OCI-LY7 (cell line): ENCODE data around the gene CXCL9. TPM values are rescaled to one million over a fixed set of nuclear protein-coding genes. Genes with fewer than 3 reads are reported as not detected.
"Not testable (repeated sequence)": the region's sequence is repeated elsewhere in the genome, so short reads cannot be mapped to it uniquely, and the experiment has no call there.

ENCODE experiments used
- BruUV-seq: library from RNA; stranded (reverse); fragments of 400-500 nt; replicated peaks from 2 replicates; lab custom pipeline; 2021; lab: Mats Ljungman, UMichigan
- CTCF ChIA-PET: fragments of 300-600 bp; sonication (Branson Sonifier 250); formaldehyde crosslinking; loops from one replicate; lab custom pipeline; 2022; ENCODE audit warnings: antibody characterized with exemption; ENCODE audit not compliant: unreplicated experiment; lab: Charles Lee
- POLR2A ChIA-PET: fragments of 300-600 bp; sonication (Branson Sonifier 250); formaldehyde crosslinking; loops from one replicate; lab custom pipeline; 2022; ENCODE audit warnings: antibody characterized with exemption; lab: Charles Lee
- DNase-seq: peaks from one replicate; pipeline ENCODE4 v3.0.0-alpha.2; 2015; ENCODE audit warnings: low spot score
- H2AFZ ChIP-seq: fragments of 200-600 bp; sonication (generic), shearing (Covaris generic); 2 replicates; pipeline ENCODE4 v1.6.1; 2014; ENCODE audit warnings: mild to moderate bottlenecking, antibody characterized with exemption, low read length, moderate library complexity
- H3K27ac ChIP-seq: fragments of 200-600 bp; sonication (generic); 2 replicates; pipeline ENCODE4 v1.5.1; 2014; ENCODE audit warnings: mixed run types, low read depth, mild to moderate bottlenecking, moderate library complexity, low read length, inconsistent platforms; ENCODE audit not compliant: poor library complexity, severe bottlenecking
- H3K36me3 ChIP-seq: fragments of 200-600 bp; sonication (generic); 2 replicates; pipeline ENCODE4 v1.6.1; 2014; ENCODE audit warnings: mild to moderate bottlenecking, antibody characterized with exemption, low read length, moderate library complexity, mixed read lengths; ENCODE audit not compliant: insufficient read depth
- H3K4me1 ChIP-seq: fragments of 200-600 bp; sonication (generic); 2 replicates; pipeline ENCODE4 v1.5.1; 2014; ENCODE audit warnings: mild to moderate bottlenecking, low read length; ENCODE audit not compliant: insufficient read depth, poor library complexity, severe bottlenecking
- H3K4me2 ChIP-seq: fragments of 200-600 bp; sonication (generic); 2 replicates; pipeline ENCODE4 v1.6.1; 2014; ENCODE audit warnings: mild to moderate bottlenecking, low read length
- H3K4me3 ChIP-seq: fragments of 200-600 bp; sonication (generic); 2 replicates; pipeline ENCODE4 v1.5.1; 2014; ENCODE audit warnings: mild to moderate bottlenecking, low read depth, low read length; ENCODE audit not compliant: poor library complexity, severe bottlenecking
- H3K79me2 ChIP-seq: fragments of 200-600 bp; sonication (generic); 2 replicates; pipeline ENCODE4 v1.6.1; 2016; ENCODE audit warnings: low read depth, mild to moderate bottlenecking, low read length, moderate library complexity, mixed read lengths; ENCODE audit not compliant: insufficient read depth
- H3K9me2 ChIP-seq: fragments of 200-600 bp; sonication (generic); 2 replicates; pipeline ENCODE4 v1.6.1; 2016; ENCODE audit warnings: mild to moderate bottlenecking, low read length, mixed read lengths; ENCODE audit not compliant: insufficient read depth
- H3K9me3 ChIP-seq: fragments of 200-600 bp; sonication (generic); 2 replicates; pipeline ENCODE4 v1.6.1; 2014; ENCODE audit warnings: mild to moderate bottlenecking, mixed run types, low read length, mixed read lengths
- H4K20me1 ChIP-seq: fragments of 200-600 bp; sonication (generic); 2 replicates; pipeline ENCODE4 v1.6.1; 2014; ENCODE audit warnings: mild to moderate bottlenecking, antibody characterized with exemption, low read length, moderate library complexity, mixed read lengths; ENCODE audit not compliant: insufficient read depth
- CTCF ChIP-seq: fragments of 200-600 bp; sonication (generic); conservative IDR thresholded peaks from 2 replicates; pipeline ENCODE4 v1.5.1; 2014; ENCODE audit warnings: mild to moderate bottlenecking, antibody characterized with exemption, low read length, moderate library complexity, mixed read lengths
- EZH2phosphoT487 ChIP-seq: fragments of 200-600 bp; sonication (generic); IDR thresholded peaks from 2 replicates; pipeline ENCODE4 v1.6.1; 2018; ENCODE audit warnings: low read depth, borderline replicate concordance, mild to moderate bottlenecking, mixed run types, antibody characterized with exemption, low read length, moderate library complexity, mixed read lengths
- intact Hi-C: fragments of 100-400 bp; cut with micrococcal nuclease; formaldehyde crosslinking; loops from one replicate; pipeline ENCODE4 v1.10.0; 2022; ENCODE audit not compliant: unreplicated experiment
- total RNA-seq, 2 experiments: library from RNA; depleted of rRNA in 1 of 2; stranded (reverse); fragments of >200 nt in 1 of 2; shearing (Covaris generic) in 1 of 2; gene quantifications; 2 replicates each; pipeline ENCODE4 v1.2.3, GENCODE V29; 2014 to 2022

CXCL9 gene
- total RNA-seq, 2 experiments from 2014 or later = 0.13 TPM; not detected in 1

DNA sequence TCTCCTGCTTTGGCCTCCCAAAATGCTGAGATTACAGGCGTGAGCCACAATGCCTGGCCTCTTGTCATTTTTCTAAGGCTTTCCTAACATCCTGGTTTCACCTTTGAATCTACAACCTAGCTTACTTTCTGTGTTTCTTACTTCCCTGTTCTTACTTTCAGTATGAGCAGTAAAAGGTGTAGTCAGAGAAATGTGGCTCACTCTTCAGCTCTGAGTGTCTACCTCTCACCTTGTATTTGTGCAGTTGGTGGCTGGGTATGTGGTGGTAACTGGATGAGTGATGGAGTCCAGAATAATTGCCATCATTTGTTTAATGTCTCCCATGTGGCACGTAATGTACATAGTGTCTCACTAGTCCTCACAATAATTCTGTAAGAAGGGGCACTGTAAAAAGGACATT, 47.7 kb upstream of the CXCL9 start:
- DNase-seq = peak; percentile 6
- Histone ChIP-seq H3K79me2 (no peaks in the 10 kb centered on the region), H3K4me3 (no peak overlapping the region), H2AFZ (no peak overlapping the region; the same call in 1 of the 2 replicates), H3K9me2 (no peaks in the 10 kb centered on the region), H3K9me3 (no peaks in the 10 kb centered on the region), H3K4me2 (no peak overlapping the region), H4K20me1 (no peaks in the 10 kb centered on the region), H3K27ac (no peak overlapping the region), H3K36me3 (no peaks in the 10 kb centered on the region), H3K4me1 (no peaks in the 10 kb centered on the region)
- TF ChIP-seq EZH2phosphoT487 (no peak), CTCF (no peak)
- BruUV-seq = no TSS peak
- POLR2A ChIA-PET = interaction anchor here (0.6 to 0.8 kb wide), 3 partner anchors 18 to 153 kb away, joined by 3 to 4 read pairs (median 4); partner anchors contain the start of gene CXCL11
- CTCF ChIA-PET = no interaction called here
- intact Hi-C loops = no loop called here

DNA sequence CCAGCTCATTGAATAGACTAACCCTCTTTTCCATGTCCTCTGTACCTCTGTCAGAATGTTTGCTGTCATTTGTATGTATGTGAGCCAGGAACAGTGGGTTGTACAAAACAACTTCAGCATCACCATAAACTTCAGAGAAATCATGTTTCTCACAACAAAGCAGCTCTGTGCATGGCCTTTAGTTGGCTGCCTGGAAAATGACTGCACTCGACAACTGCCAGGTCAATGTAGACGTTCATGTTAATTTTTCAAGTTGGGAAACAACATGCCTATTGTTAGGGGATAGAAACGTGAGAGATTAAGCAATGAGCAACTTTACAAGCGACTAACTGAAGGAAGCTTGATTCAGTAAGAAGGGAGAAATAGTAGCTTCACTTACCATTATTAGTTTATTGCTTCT, 46.4 kb upstream of the CXCL9 start:
- TF ChIP-seq EZH2phosphoT487 (no peak), CTCF (no peak)
- intact Hi-C loops = no loop called here
- no peak overlapping the region for H2AFZ ChIP-seq
- CTCF ChIA-PET = no interaction called here
- POLR2A ChIA-PET = interaction anchor here (0.6 kb wide), 2 partner anchors 106 to 450 kb away, joined by 3 read pairs; no protein-coding TSS in a partner anchor
- no peak overlapping the region for H3K4me2 ChIP-seq
- DNase-seq = no peak
- no peaks in the 10 kb centered on the region for H3K4me1 ChIP-seq
- no peaks in the 10 kb centered on the region for H4K20me1 ChIP-seq
- no peak overlapping the region for H3K27ac ChIP-seq
- no peaks in the 10 kb centered on the region for H3K9me2 ChIP-seq
- no peak overlapping the region for H3K4me3 ChIP-seq
- H3K79me2 ChIP-seq = no peaks in the 10 kb centered on the region
- H3K9me3 ChIP-seq = no peaks in the 10 kb centered on the region
- no TSS peak for BruUV-seq
- no peaks in the 10 kb centered on the region for H3K36me3 ChIP-seq

DNA sequence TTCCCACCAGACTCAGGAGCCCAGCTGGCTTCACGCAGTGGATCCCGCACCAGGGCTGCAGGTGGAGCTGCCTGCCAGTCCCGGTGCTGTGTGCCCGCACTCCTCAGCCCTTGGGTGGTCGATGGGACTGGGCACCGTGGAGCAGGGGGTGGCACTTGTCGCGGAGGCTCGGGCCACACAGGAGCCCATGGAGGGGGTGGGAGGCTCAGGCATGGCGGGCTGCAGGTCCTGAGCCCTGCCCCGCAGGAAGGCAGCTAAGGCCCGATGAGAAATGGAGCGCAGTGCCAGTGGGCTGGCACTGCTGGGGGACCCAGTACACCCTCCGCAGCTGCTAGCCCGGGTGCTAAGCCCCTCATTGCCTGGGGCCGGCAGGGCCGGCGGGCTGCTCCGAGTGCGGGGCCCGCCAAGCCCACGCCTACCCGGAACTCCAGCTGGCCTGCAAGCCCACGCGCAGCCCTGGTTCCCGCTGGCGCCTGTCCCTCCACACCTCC, 43.3 kb upstream of the CXCL9 start:
- CTCF ChIA-PET, H3K4me3 ChIP-seq, BruUV-seq, H3K27ac ChIP-seq, POLR2A ChIA-PET, H3K4me2 ChIP-seq, H3K4me1 ChIP-seq, H3K9me2 ChIP-seq, H2AFZ ChIP-seq, H3K9me3 ChIP-seq, H4K20me1 ChIP-seq, DNase-seq, H3K79me2 ChIP-seq, intact Hi-C loops, H3K36me3 ChIP-seq: not testable (repeated sequence)

GRCh38 chr4:76049860-76050416, 42.6 kb upstream of the CXCL9 start:
- intact Hi-C loops, BruUV-seq, DNase-seq, H3K79me2 ChIP-seq, POLR2A ChIA-PET, H3K36me3 ChIP-seq, H3K4me2 ChIP-seq, H3K27ac ChIP-seq, H3K4me1 ChIP-seq, H4K20me1 ChIP-seq, H3K4me3 ChIP-seq, H3K9me3 ChIP-seq, H3K9me2 ChIP-seq, CTCF ChIA-PET, H2AFZ ChIP-seq: not testable (repeated sequence)

GRCh38 chr4:76044686-76045085, 37.4 kb upstream of the CXCL9 start:
- H3K27ac ChIP-seq, intact Hi-C loops, BruUV-seq, H2AFZ ChIP-seq, H3K36me3 ChIP-seq, H3K9me3 ChIP-seq, H3K4me3 ChIP-seq, H4K20me1 ChIP-seq, H3K4me1 ChIP-seq, H3K79me2 ChIP-seq, DNase-seq, POLR2A ChIA-PET, H3K4me2 ChIP-seq, CTCF ChIA-PET, H3K9me2 ChIP-seq: not testable (repeated sequence)
